DOHH2 (cell line): ENCODE measurements around the gene P3H4.
"Not testable (repeated sequence)": the region's sequence is repeated elsewhere in the genome, so short reads cannot be mapped to it uniquely, and the experiment has no call there.

ENCODE experiments used
- H3F3A ChIP-seq: fragments of 200-600 bp; sonication (generic), shearing (Covaris generic); 2 replicates; pipeline ENCODE4 v1.6.0; 2016; ENCODE audit warnings: antibody characterized with exemption, mild to moderate bottlenecking; ENCODE audit not compliant: control insufficient read depth, insufficient read depth
- H3K27ac ChIP-seq: fragments of 200-600 bp; sonication (generic); 2 replicates; pipeline ENCODE4 v1.5.1; 2014; ENCODE audit warnings: low read depth, mild to moderate bottlenecking, low read length, moderate library complexity
- H3K27me3 ChIP-seq: fragments of 200-600 bp; sonication (generic); 2 replicates; pipeline ENCODE4 v1.6.1; 2014; ENCODE audit warnings: mild to moderate bottlenecking, low read length, mixed read lengths; ENCODE audit not compliant: control insufficient read depth
- H3K36me3 ChIP-seq: fragments of 200-600 bp; sonication (generic); 2 replicates; pipeline ENCODE4 v1.6.1; 2014; ENCODE audit warnings: mild to moderate bottlenecking, low read length, moderate library complexity, mixed read lengths; ENCODE audit not compliant: control insufficient read depth
- H3K4me1 ChIP-seq: fragments of 200-600 bp; sonication (generic); 2 replicates; pipeline ENCODE4 v1.6.1; 2014; ENCODE audit warnings: mild to moderate bottlenecking, low read length, mixed read lengths; ENCODE audit not compliant: control insufficient read depth
- H3K4me2 ChIP-seq: fragments of 200-600 bp; sonication (generic); 2 replicates; pipeline ENCODE4 v1.6.0; 2014; ENCODE audit warnings: mild to moderate bottlenecking, low read length, moderate library complexity
- H3K4me3 ChIP-seq: fragments of 200-600 bp; sonication (generic); 2 replicates; pipeline ENCODE4 v1.5.1; 2014; ENCODE audit warnings: mild to moderate bottlenecking, low read length, mixed read lengths
- H3K79me2 ChIP-seq: fragments of 200-600 bp; sonication (generic); 2 replicates; pipeline ENCODE4 v1.6.1; 2014; ENCODE audit warnings: mild to moderate bottlenecking, low read length, mixed read lengths; ENCODE audit not compliant: control insufficient read depth
- H3K9me2 ChIP-seq: fragments of 200-600 bp; sonication (generic); replicated peaks from 2 replicates; pipeline ENCODE4 v1.6.1; 2014; ENCODE audit warnings: mild to moderate bottlenecking, low read length, mixed read lengths; ENCODE audit not compliant: control insufficient read depth
- H3K9me3 ChIP-seq: fragments of 200-600 bp; sonication (generic); 2 replicates; pipeline ENCODE4 v1.6.1; 2014; ENCODE audit warnings: antibody characterized with exemption, low read length, mixed read lengths; ENCODE audit not compliant: control insufficient read depth, insufficient read depth
- H4K20me1 ChIP-seq: fragments of 200-600 bp; sonication (generic); 2 replicates; pipeline ENCODE4 v1.6.0; 2014; ENCODE audit warnings: low read depth, mild to moderate bottlenecking, antibody characterized with exemption, low read length, moderate library complexity; ENCODE audit not compliant: control insufficient read depth, insufficient read depth
- EZH2phosphoT487 ChIP-seq: fragments of 200-600 bp; sonication (generic); IDR thresholded peaks from 2 replicates; pipeline ENCODE4 v1.6.1; 2017; ENCODE audit warnings: borderline replicate concordance, mild to moderate bottlenecking, antibody characterized with exemption, low read length, moderate library complexity, mixed read lengths
- TF ChIP-seq, protein P1 (sequence below): fragments of 200-600 bp; sonication (generic); IDR thresholded peaks from one replicate; pipeline ENCODE4 v1.5.1; 2014; ENCODE audit warnings: antibody characterized with exemption, mild to moderate bottlenecking, low read depth, low read length; ENCODE audit not compliant: poor library complexity, severe bottlenecking

Gene P3H4

DNA sequence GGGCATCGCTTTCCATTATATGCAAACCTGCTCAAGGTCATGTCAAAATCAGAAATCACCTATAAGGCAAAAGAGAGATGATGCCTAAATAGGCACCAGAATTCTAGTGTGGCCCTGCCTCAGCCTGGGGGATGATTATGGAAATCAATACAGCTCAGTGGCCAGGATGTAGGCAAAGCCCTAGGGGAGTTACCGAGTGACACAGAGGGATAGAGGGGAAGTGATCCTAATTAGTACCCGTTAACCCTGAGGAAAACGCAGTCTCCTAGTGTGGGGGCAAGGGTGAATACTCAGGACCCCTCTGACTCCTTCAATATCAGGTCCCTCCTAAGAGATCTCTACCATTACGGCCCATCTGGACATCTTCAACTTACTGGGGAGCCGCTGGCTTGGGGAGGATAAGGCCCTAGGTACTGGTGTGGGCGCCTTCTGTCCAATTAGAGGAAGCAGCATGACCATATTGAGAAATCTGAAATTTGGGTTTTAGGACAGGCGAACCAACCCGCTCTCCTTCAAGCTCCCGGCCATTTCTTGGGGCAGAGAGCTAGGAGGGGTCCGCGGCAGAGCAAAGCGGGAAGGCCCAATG, 23.6 kb upstream of the P3H4 start:
- no peaks in the 10 kb centered on the region for H3K9me2 ChIP-seq
- H3K4me3 ChIP-seq, result peak overlapping the region; percentile 96
- H3K27ac ChIP-seq, result no peak overlapping the region
- no peaks in the 10 kb centered on the region for H3F3A ChIP-seq
- TF ChIP-seq EZH2phosphoT487, result no peak
- TF ChIP-seq, protein P1, sequence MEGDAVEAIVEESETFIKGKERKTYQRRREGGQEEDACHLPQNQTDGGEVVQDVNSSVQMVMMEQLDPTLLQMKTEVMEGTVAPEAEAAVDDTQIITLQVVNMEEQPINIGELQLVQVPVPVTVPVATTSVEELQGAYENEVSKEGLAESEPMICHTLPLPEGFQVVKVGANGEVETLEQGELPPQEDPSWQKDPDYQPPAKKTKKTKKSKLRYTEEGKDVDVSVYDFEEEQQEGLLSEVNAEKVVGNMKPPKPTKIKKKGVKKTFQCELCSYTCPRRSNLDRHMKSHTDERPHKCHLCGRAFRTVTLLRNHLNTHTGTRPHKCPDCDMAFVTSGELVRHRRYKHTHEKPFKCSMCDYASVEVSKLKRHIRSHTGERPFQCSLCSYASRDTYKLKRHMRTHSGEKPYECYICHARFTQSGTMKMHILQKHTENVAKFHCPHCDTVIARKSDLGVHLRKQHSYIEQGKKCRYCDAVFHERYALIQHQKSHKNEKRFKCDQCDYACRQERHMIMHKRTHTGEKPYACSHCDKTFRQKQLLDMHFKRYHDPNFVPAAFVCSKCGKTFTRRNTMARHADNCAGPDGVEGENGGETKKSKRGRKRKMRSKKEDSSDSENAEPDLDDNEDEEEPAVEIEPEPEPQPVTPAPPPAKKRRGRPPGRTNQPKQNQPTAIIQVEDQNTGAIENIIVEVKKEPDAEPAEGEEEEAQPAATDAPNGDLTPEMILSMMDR, result no peak
- no peaks in the 10 kb centered on the region for H4K20me1 ChIP-seq
- peaks cover 15% of the 10 kb centered on the region for H3K79me2 ChIP-seq
- H3K4me1 ChIP-seq, result peaks cover 17% of the 10 kb centered on the region
- H3K9me3 ChIP-seq, result no peaks in the 10 kb centered on the region
- peaks cover 33% of the 10 kb centered on the region for H3K36me3 ChIP-seq
- H3K27me3 ChIP-seq, result no peaks in the 10 kb centered on the region
- peak overlapping the region; percentile 87 for H3K4me2 ChIP-seq

DNA sequence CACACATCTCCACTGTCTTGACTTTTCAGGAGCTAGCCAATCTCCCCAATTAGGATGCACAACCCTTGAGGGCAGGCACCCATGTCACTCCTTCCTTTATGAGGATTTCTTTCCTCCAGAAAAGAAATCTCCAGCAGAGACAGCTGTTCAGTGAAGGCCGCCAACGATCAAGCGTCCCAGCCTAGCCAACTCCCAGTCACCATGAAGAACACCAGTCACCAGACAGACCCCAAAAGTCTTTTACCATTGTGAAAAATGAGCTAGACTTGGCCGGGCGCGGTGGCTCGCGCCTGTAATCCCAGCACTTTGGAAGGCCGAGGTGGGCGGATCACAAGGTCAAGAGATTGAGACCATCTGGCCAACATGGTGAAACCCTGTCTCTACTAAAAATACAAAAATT, 18.2 kb upstream of the P3H4 start:
- not testable (repeated sequence) for H3K9me2 ChIP-seq, H3K27ac ChIP-seq, H3K9me3 ChIP-seq, H3F3A ChIP-seq, H3K27me3 ChIP-seq, H3K4me2 ChIP-seq, H3K4me1 ChIP-seq, H3K4me3 ChIP-seq, H3K79me2 ChIP-seq, H4K20me1 ChIP-seq
- H3K36me3 ChIP-seq, result peaks cover 59% of the 10 kb centered on the region

DNA sequence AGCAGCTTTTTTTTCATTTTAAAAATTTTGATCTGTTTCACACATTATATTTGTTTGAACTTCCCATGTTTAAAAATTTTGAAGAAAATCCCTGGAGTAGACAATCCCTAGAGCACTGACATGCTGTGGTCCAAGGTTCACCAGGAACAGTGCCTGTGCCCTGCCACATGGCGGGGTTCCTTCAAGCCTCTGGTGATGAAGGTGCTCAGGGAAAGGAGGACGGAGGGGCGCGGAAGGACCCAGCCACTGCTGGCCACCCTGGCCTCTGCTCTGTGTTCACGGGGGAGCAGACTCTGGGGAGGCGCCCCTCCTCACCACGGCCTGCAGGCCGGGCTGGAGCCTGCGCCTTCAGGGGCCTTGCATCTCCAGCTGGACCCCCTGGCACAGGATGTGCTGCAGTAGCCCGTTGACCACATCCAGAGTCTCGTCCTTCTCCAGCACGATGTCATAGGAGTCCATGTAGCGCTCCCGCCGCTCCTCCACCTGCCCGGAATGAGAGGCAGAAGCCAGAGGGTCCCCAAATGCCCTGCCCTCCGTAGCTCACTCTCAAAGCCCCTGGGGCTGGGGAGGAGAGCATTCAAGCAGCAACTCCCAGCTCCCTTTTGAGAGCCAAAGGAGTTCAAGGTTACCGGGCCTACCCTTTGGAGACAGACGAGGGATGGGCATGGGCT, 13.6 kb upstream of the P3H4 start:
- H3K36me3 ChIP-seq, result peaks cover 32% of the 10 kb centered on the region

DNA sequence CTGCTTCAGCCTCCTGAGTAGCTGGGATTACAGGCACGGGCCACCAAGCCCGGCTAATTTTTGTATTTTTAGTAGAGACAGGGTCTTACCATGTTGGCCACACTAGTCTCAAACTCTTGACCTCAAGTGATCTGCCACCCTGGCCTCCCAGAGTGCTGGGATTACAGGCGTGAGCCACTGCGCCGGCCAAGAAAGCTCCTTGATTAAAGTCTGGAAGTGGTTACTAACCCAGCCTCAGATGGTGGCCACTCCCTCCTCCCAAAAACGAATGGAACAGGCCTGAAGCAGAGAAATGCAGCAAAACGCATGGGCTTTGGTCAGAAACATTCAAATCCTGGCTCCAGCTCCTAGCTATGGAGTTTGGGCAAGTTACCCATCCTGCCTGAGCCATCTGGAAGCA, 12.3 kb upstream of the P3H4 start:
- no peaks in the 10 kb centered on the region for H3K27me3 ChIP-seq

More for the DNA sequence above, 13.6 kb upstream of the P3H4 start:
- Histone ChIP-seq H3K27ac (no peak overlapping the region), H3K9me2 (no peaks in the 10 kb centered on the region), H3K27me3 (no peaks in the 10 kb centered on the region), H3F3A (no peaks in the 10 kb centered on the region), H3K4me3 (no peak overlapping the region), H3K4me1 (no peaks in the 10 kb centered on the region), H3K9me3 (no peaks in the 10 kb centered on the region), H3K79me2 (no peaks in the 10 kb centered on the region), H4K20me1 (no peaks in the 10 kb centered on the region), H3K4me2 (no peak overlapping the region)
- TF ChIP-seq, protein P1, result no peak
- TF ChIP-seq EZH2phosphoT487, result no peak

More for the DNA sequence above, 12.3 kb upstream of the P3H4 start:
- no peak overlapping the region for H3K4me3 ChIP-seq
- no peaks in the 10 kb centered on the region for H3F3A ChIP-seq
- peaks cover 24% of the 10 kb centered on the region for H3K36me3 ChIP-seq
- H3K9me3 ChIP-seq, result no peaks in the 10 kb centered on the region
- TF ChIP-seq, protein P1, result no peak
- TF ChIP-seq EZH2phosphoT487, result no peak
- H3K79me2 ChIP-seq, result no peaks in the 10 kb centered on the region
- no peak overlapping the region for H3K27ac ChIP-seq
- H3K4me2 ChIP-seq, result no peak overlapping the region
- H4K20me1 ChIP-seq, result no peaks in the 10 kb centered on the region
- no peaks in the 10 kb centered on the region for H3K9me2 ChIP-seq
- H3K4me1 ChIP-seq, result peaks cover 4% of the 10 kb centered on the region
